CMK (cell line): ENCODE data around the gene SND1.

Experiments used
- DNase-seq: peaks from one replicate; pipeline ENCODE4 v3.0.0-alpha.2; 2010; ENCODE audit warnings: low read depth

Gene SND1

GRCh38 chr7:127933146-127933545 lies 281.2 kb downstream of the SND1 start:
- DNase-seq: no peak

- no peak for DNase-seq
These were observed 282.7 kb downstream of the SND1 start for GRCh38 chr7:127934711-127935110.

GRCh38 chr7:127935847-127936376 lies 283.9 kb downstream of the SND1 start:
- no peak for DNase-seq

GRCh38 chr7:127937066-127937680 lies 285.2 kb downstream of the SND1 start:
- no peak for DNase-seq

GRCh38 chr7:127938588-127938987 lies 286.6 kb downstream of the SND1 start:
- no peak for DNase-seq

GRCh38 chr7:127940381-127941160 lies 288.6 kb downstream of the SND1 start:
- no peak for DNase-seq

GRCh38 chr7:127941476-127942210 lies 289.6 kb downstream of the SND1 start:
- DNase-seq: no peak

- DNase-seq: no peak
These were observed 291.8 kb downstream of the SND1 start for GRCh38 chr7:127943541-127944521.

- no peak for DNase-seq
These were observed 294.1 kb downstream of the SND1 start for GRCh38 chr7:127946111-127946510.

GRCh38 chr7:127946847-127947246 lies 294.9 kb downstream of the SND1 start:
- no peak for DNase-seq

- no peak for DNase-seq
These were observed 296.3 kb downstream of the SND1 start for GRCh38 chr7:127948312-127948711.

GRCh38 chr7:127948930-127949329 lies 296.9 kb downstream of the SND1 start:
- no peak for DNase-seq

- no peak for DNase-seq
These were observed 297.8 kb downstream of the SND1 start for GRCh38 chr7:127949769-127950222.

GRCh38 chr7:127950233-127950935 lies 298.4 kb downstream of the SND1 start:
- no peak for DNase-seq

GRCh38 chr7:127953423-127954356 lies 301.7 kb downstream of the SND1 start:
- no peak for DNase-seq

GRCh38 chr7:127954357-127954748 lies 302.4 kb downstream of the SND1 start:
- DNase-seq: no peak

GRCh38 chr7:127955051-127955531 lies 303.1 kb downstream of the SND1 start:
- DNase-seq: no peak

- no peak for DNase-seq
These were observed 305.9 kb downstream of the SND1 start for GRCh38 chr7:127957886-127958285.

GRCh38 chr7:127959770-127960169 lies 307.8 kb downstream of the SND1 start:
- no peak for DNase-seq
